GM12878 (cell line): ENCODE data around the gene CYTIP. TPM values are rescaled to one million over a fixed set of nuclear protein-coding genes. Genes with fewer than 3 reads are reported as not detected.

Experiments used
- ATAC-seq: fragments of 200-7000 bp; cut with Tn5 transposase; 3 replicates; pipeline ENCODE4 v1.9.1; 2020; ENCODE audit warnings: mild to moderate bottlenecking, moderate library complexity
- BruUV-seq: library from RNA; stranded (reverse); fragments of 400-500 nt; replicated peaks from 2 replicates; lab custom pipeline; 2021; lab: Mats Ljungman, UMichigan
- CTCF ChIA-PET: fragments of 300-600 bp; sonication (Branson Sonifier 250); formaldehyde crosslinking; extraction: SDS; loops from one replicate; lab custom pipeline; 2021; ENCODE audit warnings: inconsistent platforms; lab: Yijun Ruan, JAX
- POLR2A ChIA-PET: fragments of 350-600 bp; formaldehyde crosslinking; extraction: SDS; loops from one replicate; lab custom pipeline; 2021; ENCODE audit warnings: inconsistent platforms; lab: Charles Lee
- RAD21 ChIA-PET: fragments of 300-600 bp; sonication (Branson Sonifier 250); formaldehyde crosslinking; loops from one replicate; lab custom pipeline; 2023; ENCODE audit warnings: antibody characterized with exemption; ENCODE audit not compliant: unreplicated experiment; lab: Charles Lee
- SMC1A ChIA-PET: fragments of 300-600 bp; sonication (Branson Sonifier 250); formaldehyde crosslinking; loops from one replicate; lab custom pipeline; 2023; ENCODE audit not compliant: unreplicated experiment, uncharacterized antibody; lab: Charles Lee
- DNase-seq: peaks from one replicate; pipeline ENCODE4 v3.0.0-alpha.2; 2011; ENCODE audit warnings: low read depth, low spot score
- FAIRE-seq: peaks from 3 replicates; lab custom pipeline; 2011; peaks lifted over from hg19 to GRCh38; lab: Jason Lieb, UNC
- H2AFZ ChIP-seq: 2 replicates; pipeline ENCODE4 v1.6.0; 2011; ENCODE audit warnings: low read depth, low read length, control low read depth; ENCODE audit not compliant: control insufficient read depth
- H3K27ac ChIP-seq: 2 replicates; pipeline ENCODE4 v1.5.1; 2011; ENCODE audit warnings: control low read depth; ENCODE audit not compliant: control insufficient read depth, insufficient read depth
- H3K27me3 ChIP-seq, 2 experiments: replicated peaks in 1 of 2; 2 replicates each; pipeline versions ENCODE4 v1.6.0 to v1.6.1; 2011; ENCODE audit warnings: low read length in 1 of 2; ENCODE audit not compliant: control insufficient read depth in 2 of 2, insufficient read depth in 2 of 2
- H3K36me3 ChIP-seq, 2 experiments: 2 replicates each; pipeline ENCODE4 v1.5.1; 2011; ENCODE audit warnings: low read length in 1 of 2; ENCODE audit not compliant: control insufficient read depth in 2 of 2, insufficient read depth in 2 of 2
- H3K4me1 ChIP-seq: 2 replicates; pipeline ENCODE4 v1.6.1; 2011; ENCODE audit warnings: mild to moderate bottlenecking, low read length, moderate library complexity, mixed read lengths; ENCODE audit not compliant: control insufficient read depth, insufficient read depth
- H3K4me2 ChIP-seq: 2 replicates; pipeline ENCODE4 v1.6.0; 2011; ENCODE audit warnings: control low read depth; ENCODE audit not compliant: control insufficient read depth, insufficient read depth
- H3K4me3 ChIP-seq: fragments of 200-600 bp; sonication (generic); 2 replicates; pipeline ENCODE4 v1.5.1; 2016
- H3K79me2 ChIP-seq: 2 replicates; pipeline ENCODE4 v1.6.0; 2011; ENCODE audit warnings: low read length; ENCODE audit not compliant: control insufficient read depth, insufficient read depth
- H3K9ac ChIP-seq: 2 replicates; pipeline ENCODE4 v1.8.0; 2011; ENCODE audit warnings: low read length, control low read depth, mixed read lengths; ENCODE audit not compliant: control insufficient read depth, insufficient read depth
- H3K9me3 ChIP-seq: replicated peaks from 3 replicates; pipeline ENCODE4 v1.5.1; 2011; ENCODE audit warnings: mild to moderate bottlenecking, low read length; ENCODE audit not compliant: control insufficient read depth, insufficient read depth
- H4K20me1 ChIP-seq: 2 replicates; pipeline ENCODE4 v1.6.0; 2011; ENCODE audit not compliant: control insufficient read depth, insufficient read depth
- BMI1 ChIP-seq: fragments of 450-650 bp; IDR thresholded peaks from 2 replicates; pipeline ENCODE4 v1.6.1; 2016; ENCODE audit warnings: mild to moderate bottlenecking, moderate library complexity, borderline replicate concordance
- CHD2 ChIP-seq: IDR thresholded peaks from 2 replicates; pipeline ENCODE4 v1.6.1; 2011; ENCODE audit warnings: low read depth, low read length, improper control_type of control experiment, borderline replicate concordance
- DPF2 ChIP-seq: fragments of 450-650 bp; IDR thresholded peaks from 2 replicates; pipeline ENCODE4 v1.6.1; 2017; ENCODE audit warnings: mild to moderate bottlenecking
- RBBP5 ChIP-seq: fragments of 200-600 bp; sonication (generic); conservative IDR thresholded peaks from 2 replicates; pipeline ENCODE4 v1.6.1; 2016
- SP1 ChIP-seq: IDR thresholded peaks from one replicate; pipeline ENCODE4 v1.6.1; 2011; ENCODE audit warnings: low read depth, low read length
- TAF1 ChIP-seq: IDR thresholded peaks from 2 replicates; pipeline ENCODE4 v1.6.1; 2011; ENCODE audit warnings: mild to moderate bottlenecking, low read depth, low read length, borderline replicate concordance
- ZNF207 ChIP-seq: fragments of 450-650 bp; IDR thresholded peaks from 2 replicates; pipeline ENCODE4 v1.6.1; 2014; ENCODE audit warnings: antibody characterized with exemption, mild to moderate bottlenecking, borderline replicate concordance
- WGBS: methylation state at CpG from one replicate; pipeline ENCODE4 v1.1.6; 2016; ENCODE audit warnings: low lambda C conversion rate; ENCODE audit not compliant: insufficient replicate concordance, insufficient coverage; ENCODE audit errors: missing lambda C conversion rate; 5-methylcytosine and 5-hydroxymethylcytosine counted together
- in situ Hi-C: fragments of 300-500 bp; cut with MboI; formaldehyde crosslinking; loops from 9 replicates; pipeline ENCODE4 v1.14.3; 2018; ENCODE audit warnings: mixed read lengths
- intact Hi-C: fragments of 100-400 bp; cut with micrococcal nuclease; formaldehyde crosslinking; loops from one replicate; pipeline ENCODE4 v1.14.2; 2022; ENCODE audit not compliant: unreplicated experiment
- polyA plus RNA-seq, 11 experiments: library from polyadenylated mRNA; depleted of rRNA in 4 of 11; unstranded in 6 of 11; stranded (reverse) in 5 of 11; fragments of >200 nt; fragmentation: Nextera tagmentation in 4 of 11; fragmentation: Illumina TruSeq in 1 of 11; extraction: Ambion mirVana in 4 of 11; extraction: Trizol in 1 of 11; gene quantifications; 1 replicate in 1 of 11; 2 replicates in 10 of 11; pipeline versions ENCODE4 v1.2.1 to v1.2.3, GENCODE V29; 2011 to 2016; ENCODE audit warnings: inconsistent platforms in 2 of 11, missing spikeins in 2 of 11, low read depth in 1 of 11
- total RNA-seq, 4 experiments: library from RNA; depleted of rRNA in 3 of 4; stranded (reverse); fragments of >200 nt in 3 of 4; fragmentation: Illumina TruSeq in 1 of 4; extraction: Trizol in 1 of 4; gene quantifications; 2 replicates each; pipeline versions ENCODE4 v1.2.1 to v1.2.3, GENCODE V29; 2013 to 2021
- TF ChIP-seq, protein P1 (sequence below): IDR thresholded peaks from 2 replicates; pipeline ENCODE4 v1.6.1; 2012; ENCODE audit warnings: mild to moderate bottlenecking, low read depth, low read length
- TF ChIP-seq, protein P2 (sequence below): fragments of 450-650 bp; IDR thresholded peaks from 2 replicates; pipeline ENCODE4 v1.6.1; 2018; ENCODE audit warnings: mild to moderate bottlenecking, low read depth, moderate library complexity; ENCODE audit not compliant: partially characterized antibody
- TF ChIP-seq, protein P3 (sequence below): IDR thresholded peaks from 2 replicates; pipeline ENCODE4 v1.6.1; 2012; ENCODE audit warnings: low read length, inconsistent platforms
- TF ChIP-seq, protein P4 (sequence below): IDR thresholded peaks from 2 replicates; pipeline ENCODE4 v1.6.1; 2012; ENCODE audit warnings: low read depth, low read length, improper control_type of control experiment
- TF ChIP-seq, protein P5 (sequence below): IDR thresholded peaks from 2 replicates; pipeline ENCODE4 v1.6.1; 2011; ENCODE audit warnings: low read depth, mild to moderate bottlenecking, low read length, moderate library complexity, borderline replicate concordance; ENCODE audit errors: extremely low read depth

The CYTIP gene
- total and polyA plus RNA-seq, 10 of the 15 experiments (the other 5 are each of a cell fraction or from before 2014, with no cell fraction given), result 55.1 to 178 (median 73.4) TPM

DNA sequence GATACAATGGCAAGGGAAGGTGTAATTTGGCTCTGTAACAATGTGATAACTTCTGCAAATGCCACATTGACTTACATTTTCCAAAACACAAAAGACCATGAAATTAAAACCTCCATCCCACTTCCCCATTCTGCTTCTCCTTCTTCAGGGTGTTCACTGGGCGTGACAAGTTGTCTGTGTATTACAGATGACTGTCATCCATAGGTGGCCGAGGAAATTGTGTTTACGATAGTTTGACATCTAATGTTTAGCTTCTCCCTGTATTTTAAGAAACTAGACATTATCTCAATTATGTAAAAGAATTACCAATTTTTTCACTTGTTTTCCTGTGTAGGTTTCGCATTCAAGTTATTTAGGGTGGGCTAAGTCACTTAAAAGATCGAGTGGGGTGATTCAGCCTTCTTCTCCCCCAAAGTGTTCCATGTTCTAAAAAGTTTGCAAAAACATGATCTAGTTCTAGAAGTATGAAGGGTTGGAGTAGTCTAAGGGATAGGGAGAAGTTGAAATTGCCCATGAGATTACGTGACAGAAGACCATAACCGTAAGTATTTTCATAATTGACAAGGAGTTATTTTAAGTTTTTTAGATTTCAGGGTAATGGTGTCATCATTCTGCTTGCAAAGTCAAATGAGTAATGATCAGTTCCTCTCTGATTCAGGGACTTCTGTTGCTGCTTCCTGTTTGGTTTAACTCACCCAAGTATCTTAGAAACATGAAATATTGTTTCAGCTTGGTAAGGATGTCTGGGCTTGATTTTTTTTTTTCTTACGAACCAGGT is 25.2 kb upstream of the CYTIP start:
- no peaks in the 10 kb centered on the region for H3K36me3 ChIP-seq
- WGBS, result 1% methylated on average over 8 of the region's 8 CpGs
- peak overlapping the region; percentile 46; the same call in 1 of the 2 replicates for H3K4me3 ChIP-seq
- no peaks in the 10 kb centered on the region; the same call in 1 of the 3 replicates for H3K9me3 ChIP-seq
- CTCF ChIA-PET, result interaction anchor here (0.6 to 7.2 kb wide), 11 partner anchors 9 to 233 kb away, joined by 3 to 70 read pairs (median 8); partner anchors contain the start of gene CYTIP
- peak overlapping the region; percentile 80 for H3K4me2 ChIP-seq
- intact Hi-C loops, result loop anchor here (1.0 to 2.0 kb wide), 3 partner anchors 28 to 64 kb away; no protein-coding TSS in a partner anchor
- TSS peak; percentile 78 for BruUV-seq
- ATAC-seq (peak; percentile 78), DNase-seq (peak; percentile 95), FAIRE-seq (peak; percentile 23)
- peak overlapping the region; percentile 98 for H3K27ac ChIP-seq
- H3K9ac ChIP-seq, result peak overlapping the region; percentile 72
- H4K20me1 ChIP-seq, result no peaks in the 10 kb centered on the region
- RAD21 ChIA-PET, result interaction anchor here (1.6 to 6.0 kb wide), 12 partner anchors 11 to 167 kb away, joined by 5 to 125 read pairs (median 8); partner anchors contain the start of gene CYTIP
- peaks cover 38% of the 10 kb centered on the region for H3K4me1 ChIP-seq
- peak overlapping the region; percentile 24 for H2AFZ ChIP-seq
- POLR2A ChIA-PET, result interaction anchor here (0.7 to 6.9 kb wide), 9 partner anchors 11 to 57 kb away, joined by 3 to 90 read pairs (median 4); partner anchors contain the start of gene CYTIP
- SMC1A ChIA-PET, result interaction anchor here (1.1 to 7.0 kb wide), 16 partner anchors 11 to 164 kb away, joined by 3 to 119 read pairs (median 9); partner anchors contain the start of gene CYTIP
- in situ Hi-C loops, result no loop called here
- no peaks in the 10 kb centered on the region for H3K27me3 ChIP-seq
- peaks cover 17% of the 10 kb centered on the region for H3K79me2 ChIP-seq
- TF ChIP-seq, protein P1, sequence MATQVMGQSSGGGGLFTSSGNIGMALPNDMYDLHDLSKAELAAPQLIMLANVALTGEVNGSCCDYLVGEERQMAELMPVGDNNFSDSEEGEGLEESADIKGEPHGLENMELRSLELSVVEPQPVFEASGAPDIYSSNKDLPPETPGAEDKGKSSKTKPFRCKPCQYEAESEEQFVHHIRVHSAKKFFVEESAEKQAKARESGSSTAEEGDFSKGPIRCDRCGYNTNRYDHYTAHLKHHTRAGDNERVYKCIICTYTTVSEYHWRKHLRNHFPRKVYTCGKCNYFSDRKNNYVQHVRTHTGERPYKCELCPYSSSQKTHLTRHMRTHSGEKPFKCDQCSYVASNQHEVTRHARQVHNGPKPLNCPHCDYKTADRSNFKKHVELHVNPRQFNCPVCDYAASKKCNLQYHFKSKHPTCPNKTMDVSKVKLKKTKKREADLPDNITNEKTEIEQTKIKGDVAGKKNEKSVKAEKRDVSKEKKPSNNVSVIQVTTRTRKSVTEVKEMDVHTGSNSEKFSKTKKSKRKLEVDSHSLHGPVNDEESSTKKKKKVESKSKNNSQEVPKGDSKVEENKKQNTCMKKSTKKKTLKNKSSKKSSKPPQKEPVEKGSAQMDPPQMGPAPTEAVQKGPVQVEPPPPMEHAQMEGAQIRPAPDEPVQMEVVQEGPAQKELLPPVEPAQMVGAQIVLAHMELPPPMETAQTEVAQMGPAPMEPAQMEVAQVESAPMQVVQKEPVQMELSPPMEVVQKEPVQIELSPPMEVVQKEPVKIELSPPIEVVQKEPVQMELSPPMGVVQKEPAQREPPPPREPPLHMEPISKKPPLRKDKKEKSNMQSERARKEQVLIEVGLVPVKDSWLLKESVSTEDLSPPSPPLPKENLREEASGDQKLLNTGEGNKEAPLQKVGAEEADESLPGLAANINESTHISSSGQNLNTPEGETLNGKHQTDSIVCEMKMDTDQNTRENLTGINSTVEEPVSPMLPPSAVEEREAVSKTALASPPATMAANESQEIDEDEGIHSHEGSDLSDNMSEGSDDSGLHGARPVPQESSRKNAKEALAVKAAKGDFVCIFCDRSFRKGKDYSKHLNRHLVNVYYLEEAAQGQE, result peak; percentile 18; the same call in 1 of the 2 replicates
- TF ChIP-seq RBBP5 (no peak; the same call in 1 of the 2 replicates), CHD2 (peak; percentile 86), TAF1 (no peak; the same call in 1 of the 2 replicates), BMI1 (peak; percentile 81), SP1 (peak; percentile 78), DPF2 (peak; percentile 94), ZNF207 (peak; percentile 88)
- TF ChIP-seq, protein P2, sequence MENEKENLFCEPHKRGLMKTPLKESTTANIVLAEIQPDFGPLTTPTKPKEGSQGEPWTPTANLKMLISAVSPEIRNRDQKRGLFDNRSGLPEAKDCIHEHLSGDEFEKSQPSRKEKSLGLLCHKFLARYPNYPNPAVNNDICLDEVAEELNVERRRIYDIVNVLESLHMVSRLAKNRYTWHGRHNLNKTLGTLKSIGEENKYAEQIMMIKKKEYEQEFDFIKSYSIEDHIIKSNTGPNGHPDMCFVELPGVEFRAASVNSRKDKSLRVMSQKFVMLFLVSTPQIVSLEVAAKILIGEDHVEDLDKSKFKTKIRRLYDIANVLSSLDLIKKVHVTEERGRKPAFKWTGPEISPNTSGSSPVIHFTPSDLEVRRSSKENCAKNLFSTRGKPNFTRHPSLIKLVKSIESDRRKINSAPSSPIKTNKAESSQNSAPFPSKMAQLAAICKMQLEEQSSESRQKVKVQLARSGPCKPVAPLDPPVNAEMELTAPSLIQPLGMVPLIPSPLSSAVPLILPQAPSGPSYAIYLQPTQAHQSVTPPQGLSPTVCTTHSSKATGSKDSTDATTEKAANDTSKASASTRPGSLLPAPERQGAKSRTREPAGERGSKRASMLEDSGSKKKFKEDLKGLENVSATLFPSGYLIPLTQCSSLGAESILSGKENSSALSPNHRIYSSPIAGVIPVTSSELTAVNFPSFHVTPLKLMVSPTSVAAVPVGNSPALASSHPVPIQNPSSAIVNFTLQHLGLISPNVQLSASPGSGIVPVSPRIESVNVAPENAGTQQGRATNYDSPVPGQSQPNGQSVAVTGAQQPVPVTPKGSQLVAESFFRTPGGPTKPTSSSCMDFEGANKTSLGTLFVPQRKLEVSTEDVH, result no peak
- TF ChIP-seq, protein P3, sequence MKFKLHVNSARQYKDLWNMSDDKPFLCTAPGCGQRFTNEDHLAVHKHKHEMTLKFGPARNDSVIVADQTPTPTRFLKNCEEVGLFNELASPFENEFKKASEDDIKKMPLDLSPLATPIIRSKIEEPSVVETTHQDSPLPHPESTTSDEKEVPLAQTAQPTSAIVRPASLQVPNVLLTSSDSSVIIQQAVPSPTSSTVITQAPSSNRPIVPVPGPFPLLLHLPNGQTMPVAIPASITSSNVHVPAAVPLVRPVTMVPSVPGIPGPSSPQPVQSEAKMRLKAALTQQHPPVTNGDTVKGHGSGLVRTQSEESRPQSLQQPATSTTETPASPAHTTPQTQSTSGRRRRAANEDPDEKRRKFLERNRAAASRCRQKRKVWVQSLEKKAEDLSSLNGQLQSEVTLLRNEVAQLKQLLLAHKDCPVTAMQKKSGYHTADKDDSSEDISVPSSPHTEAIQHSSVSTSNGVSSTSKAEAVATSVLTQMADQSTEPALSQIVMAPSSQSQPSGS, result peak; percentile 100
- TF ChIP-seq, protein P4, sequence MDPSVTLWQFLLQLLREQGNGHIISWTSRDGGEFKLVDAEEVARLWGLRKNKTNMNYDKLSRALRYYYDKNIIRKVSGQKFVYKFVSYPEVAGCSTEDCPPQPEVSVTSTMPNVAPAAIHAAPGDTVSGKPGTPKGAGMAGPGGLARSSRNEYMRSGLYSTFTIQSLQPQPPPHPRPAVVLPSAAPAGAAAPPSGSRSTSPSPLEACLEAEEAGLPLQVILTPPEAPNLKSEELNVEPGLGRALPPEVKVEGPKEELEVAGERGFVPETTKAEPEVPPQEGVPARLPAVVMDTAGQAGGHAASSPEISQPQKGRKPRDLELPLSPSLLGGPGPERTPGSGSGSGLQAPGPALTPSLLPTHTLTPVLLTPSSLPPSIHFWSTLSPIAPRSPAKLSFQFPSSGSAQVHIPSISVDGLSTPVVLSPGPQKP, result no peak; the same call in 1 of the 2 replicates
- TF ChIP-seq, protein P5, sequence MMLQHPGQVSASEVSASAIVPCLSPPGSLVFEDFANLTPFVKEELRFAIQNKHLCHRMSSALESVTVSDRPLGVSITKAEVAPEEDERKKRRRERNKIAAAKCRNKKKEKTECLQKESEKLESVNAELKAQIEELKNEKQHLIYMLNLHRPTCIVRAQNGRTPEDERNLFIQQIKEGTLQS, result no peak
